Gastroesophageal sphincter (tissue), 4 donors: ENCODE data around the gene NFASC. TPM values are rescaled to one million over a fixed set of nuclear protein-coding genes. Genes with fewer than 3 reads are reported as not detected.

ENCODE experiments used
- ATAC-seq: fragments of 150-250 bp; one replicate; pipeline ENCODE4 v1.9.1; 2016; ENCODE audit warnings: mild to moderate bottlenecking, moderate library complexity
- H3K27ac ChIP-seq, 4 donors: fragments of 200-600 bp; sonication (generic) in 3 of 4; 1 replicate in 3 of 4; 2 replicates in 1 of 4; pipeline ENCODE4 v1.5.1; 2016 to 2019
- H3K27me3 ChIP-seq: fragments of 200-600 bp; sonication (generic); one replicate; pipeline ENCODE4 v1.5.1; 2019
- H3K36me3 ChIP-seq, 2 donors: fragments of 200-600 bp; sonication (generic); one replicate each; pipeline ENCODE4 v1.5.1; 2019; ENCODE audit warnings: control low read depth in 1 of 2
- H3K4me1 ChIP-seq, 3 donors: fragments of 200-600 bp; sonication (generic); 1 replicate in 2 of 3; 2 replicates in 1 of 3; pipeline ENCODE4 v1.5.1; 2016 to 2019; ENCODE audit warnings: control low read depth in 2 of 3
- H3K4me3 ChIP-seq, 2 donors: fragments of 200-600 bp; sonication (generic); one replicate each; pipeline ENCODE4 v1.5.1; 2019; ENCODE audit warnings: mild to moderate bottlenecking in 1 of 2, moderate library complexity in 1 of 2
- H3K9me3 ChIP-seq, 3 donors: fragments of 200-600 bp; sonication (generic); one replicate each; pipeline ENCODE4 v1.5.1; 2017 to 2019; ENCODE audit warnings: control low read depth in 2 of 3
- CTCF ChIP-seq, 4 experiments: fragments of 200-600 bp in 2 of 4; fragments of 450-650 bp in 2 of 4; sonication (generic) in 1 of 4; IDR thresholded peaks; one replicate each; pipeline ENCODE4 v1.5.1; 2017 to 2019; ENCODE audit warnings: antibody characterized with exemption in 4 of 4, mild to moderate bottlenecking in 2 of 4, moderate library complexity in 2 of 4
- EP300 ChIP-seq: sonication (generic); formaldehyde crosslinking; IDR thresholded peaks from one replicate; pipeline ENCODE4 v1.6.1; 2017; ENCODE audit warnings: antibody characterized with exemption, mild to moderate bottlenecking
- POLR2A ChIP-seq, 2 donors: fragments of 450-650 bp; IDR thresholded peaks; one replicate each; pipeline ENCODE4 v1.6.1; 2017; ENCODE audit warnings: antibody characterized with exemption in 2 of 2, mild to moderate bottlenecking in 2 of 2, moderate library complexity in 1 of 2
- POLR2AphosphoS5 ChIP-seq: sonication (generic); formaldehyde crosslinking; IDR thresholded peaks from one replicate; pipeline ENCODE4 v1.6.1; 2017; ENCODE audit warnings: antibody characterized with exemption
- WGBS, 2 donors: methylation state at CpG; one replicate each; pipeline ENCODE4 v1.1.5; 2018; ENCODE audit warnings: low coverage in 1 of 2; 5-methylcytosine and 5-hydroxymethylcytosine counted together
- total RNA-seq, 4 donors: library from RNA; depleted of rRNA; stranded (reverse); fragments of >200 nt; gene quantifications; one replicate each; pipeline ENCODE4 v1.1.0, GENCODE V29; 2016

The NFASC gene
- total RNA-seq, 4 donors from 2014 or later, result 39.0 to 121 (median 54.5) TPM

GRCh38 chr1:204873714-204874113 lies 3.1 kb downstream of the NFASC start:
- Histone ChIP-seq H3K36me3 (no peaks in the 10 kb centered on the region), H3K4me1 (peaks cover 0 to 81% (median 28%) of the 10 kb centered on the region in 3 donors), H3K4me3 (no peak overlapping the region), H3K27me3 (no peaks in the 10 kb centered on the region), H3K27ac (peak overlapping the region in 3 of 4 donors; percentile 34 to 70 (median 53)), H3K9me3 (no peaks in the 10 kb centered on the region)
- no peak for ATAC-seq
- WGBS, 2 donors, result 60 to 100% methylated on average over 1 of the region's 2 CpGs
- TF ChIP-seq EP300 (no peak), POLR2AphosphoS5 (no peak)

- H3K9me3 ChIP-seq, result no peaks in the 10 kb centered on the region
- WGBS, 2 donors, result 87 to 100% methylated on average over 4 to 8 of the region's 10 CpGs
- peak overlapping the region in 3 of 4 donors; percentile 34 to 70 (median 53) for H3K27ac ChIP-seq
- TF ChIP-seq POLR2AphosphoS5 (no peak), EP300 (no peak), POLR2A (IDR thresholded peaks at IDR 0.05) (no peak), CTCF (IDR thresholded peaks at IDR 0.05) (no peak)
- H3K36me3 ChIP-seq, result no peaks in the 10 kb centered on the region
- H3K4me3 ChIP-seq, result no peak overlapping the region
- H3K27me3 ChIP-seq, result no peaks in the 10 kb centered on the region
- H3K4me1 ChIP-seq, result peaks cover 0 to 81% (median 29%) of the 10 kb centered on the region in 3 donors
- no peak for ATAC-seq
Observed at GRCh38 chr1:204874274-204874673, 3.6 kb downstream of the NFASC start.

- Histone ChIP-seq H3K27me3 (no peaks in the 10 kb centered on the region), H3K27ac (peak overlapping the region in 3 of 4 donors; percentile 34 to 70 (median 53)), H3K36me3 (no peaks in the 10 kb centered on the region), H3K9me3 (no peaks in the 10 kb centered on the region), H3K4me3 (no peak overlapping the region), H3K4me1 (peaks cover 0 to 86% (median 30%) of the 10 kb centered on the region in 3 donors)
- ATAC-seq, result no peak
- no peak for TF ChIP-seq POLR2A (IDR thresholded peaks at IDR 0.05)
- no peak for TF ChIP-seq POLR2AphosphoS5
- TF ChIP-seq EP300, result no peak
- no peak for TF ChIP-seq CTCF (IDR thresholded peaks at IDR 0.05)
- WGBS, 2 donors, result 56 to 67% methylated on average over 1 to 3 of the region's 4 CpGs
Observed at GRCh38 chr1:204875255-204875654, 4.6 kb downstream of the NFASC start.

GRCh38 chr1:204878621-204879234 lies 8.1 kb downstream of the NFASC start:
- no peaks in the 10 kb centered on the region for H3K27me3 ChIP-seq
- H3K9me3 ChIP-seq, result no peaks in the 10 kb centered on the region
- H3K27ac ChIP-seq, result peak overlapping the region in 3 of 4 donors; percentile 18 to 84 (median 53)
- 39 to 47% methylated on average over 5 of the region's 5 CpGs for WGBS, 2 donors
- no peak for ATAC-seq
- no peaks in the 10 kb centered on the region for H3K36me3 ChIP-seq
- no peak overlapping the region for H3K4me3 ChIP-seq
- H3K4me1 ChIP-seq, result peaks cover 0 to 86% (median 4%) of the 10 kb centered on the region in 3 donors
- no peak for TF ChIP-seq CTCF (IDR thresholded peaks at IDR 0.05)
- TF ChIP-seq POLR2AphosphoS5, result no peak
- TF ChIP-seq EP300, result no peak
- no peak for TF ChIP-seq POLR2A (IDR thresholded peaks at IDR 0.05)

GRCh38 chr1:204879351-204879750 lies 8.7 kb downstream of the NFASC start:
- peak; percentile 39 for ATAC-seq
- Histone ChIP-seq H3K9me3 (no peaks in the 10 kb centered on the region), H3K4me3 (no peak overlapping the region), H3K4me1 (peaks cover 0 to 86% (median 4%) of the 10 kb centered on the region in 3 donors), H3K36me3 (no peaks in the 10 kb centered on the region), H3K27ac (peak overlapping the region in 3 of 4 donors; percentile 44 to 84 (median 68)), H3K27me3 (no peaks in the 10 kb centered on the region)
- 17 to 35% methylated on average over 1 to 2 of the region's 3 CpGs for WGBS, 2 donors
- TF ChIP-seq POLR2AphosphoS5 (peak; percentile 6), POLR2A (IDR thresholded peaks at IDR 0.05) (no peak), CTCF (IDR thresholded peaks at IDR 0.05) (no peak)
